HepG2 (cell line): ENCODE measurements around the gene CATSPERE. TPM values are rescaled to one million over a fixed set of nuclear protein-coding genes. Genes with fewer than 3 reads are reported as not detected.

Experiments
- ELK4 ChIP-seq: sonication (generic); formaldehyde crosslinking; IDR thresholded peaks from 2 replicates; pipeline ENCODE4 v1.9.0; 2021; ENCODE audit warnings: missing genetic modification reagents, borderline replicate concordance
- HMGXB3 ChIP-seq: sonication (generic); formaldehyde crosslinking; IDR thresholded peaks from 2 replicates; pipeline ENCODE4 v1.4.0; 2020; ENCODE audit warnings: missing genetic modification reagents, borderline replicate concordance
- POGK ChIP-seq: sonication (generic); formaldehyde crosslinking; conservative IDR thresholded peaks from 2 replicates; pipeline ENCODE4 v1.8.0; 2022; ENCODE audit warnings: mild to moderate bottlenecking, moderate library complexity, missing genetic modification reagents
- ZFP90 ChIP-seq: sonication (generic); formaldehyde crosslinking; IDR thresholded peaks from 2 replicates; pipeline ENCODE4 v1.8.0; 2022; ENCODE audit warnings: missing genetic modification reagents, mild to moderate bottlenecking, inconsistent platforms, borderline replicate concordance
- polyA plus RNA-seq, 8 experiments: library from polyadenylated mRNA; depleted of rRNA in 3 of 8; stranded (reverse) in 7 of 8; unstranded in 1 of 8; fragments of >200 nt; fragmentation: Illumina TruSeq in 4 of 8; extraction: Trizol in 4 of 8; gene quantifications; 2 replicates each; pipeline versions ENCODE4 v1.2.1 to v1.2.3, GENCODE V29; 2011 to 2016; ENCODE audit warnings: low read depth in 4 of 8, missing spikeins in 1 of 8, mixed read lengths in 1 of 8; ENCODE audit not compliant: insufficient read depth in 1 of 8
- total RNA-seq, 5 experiments: library from RNA; depleted of rRNA; stranded (reverse); fragments of >200 nt; fragmentation: Illumina TruSeq; extraction: Trizol; gene quantifications; 2 replicates each; pipeline ENCODE4 v1.2.3, GENCODE V29; 2016; ENCODE audit warnings: low read depth in 1 of 5

CATSPERE gene
- total and polyA plus RNA-seq, 2 of the 13 experiments (the other 11 are each of a cell fraction or from before 2014, with no cell fraction given), result 0.34 to 0.51 TPM

DNA sequence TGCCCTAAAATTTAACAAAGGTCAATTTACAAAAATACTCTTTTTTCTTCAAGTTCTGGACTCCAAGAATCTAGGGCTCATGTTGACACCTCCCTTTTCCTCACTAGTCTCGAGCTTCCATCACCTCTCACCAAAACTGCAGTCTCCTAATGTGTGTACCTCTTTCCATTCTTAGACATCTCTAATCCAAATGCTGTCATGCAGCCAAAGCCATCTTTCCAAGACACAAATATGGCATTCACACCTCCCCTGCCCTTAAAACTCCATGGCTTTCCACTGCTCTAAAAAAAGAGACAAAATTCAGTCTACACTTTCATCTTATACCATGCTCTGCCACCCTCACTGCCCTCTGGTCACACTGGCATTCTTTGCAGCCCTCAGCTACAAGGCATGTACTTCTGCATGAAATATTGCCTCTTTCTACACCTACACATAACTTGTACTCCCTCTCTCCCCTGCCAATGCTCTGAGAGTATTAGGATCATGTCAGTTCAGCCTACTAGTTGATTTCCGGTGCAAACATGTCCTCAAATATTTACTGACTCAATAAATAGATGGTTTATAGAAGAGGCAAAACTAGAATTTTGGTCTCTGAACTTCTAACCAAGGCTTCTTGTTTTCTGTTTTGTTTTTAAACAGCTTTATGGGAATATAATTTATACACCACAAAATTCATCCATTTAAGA is 36.3 kb upstream of the CATSPERE start (continued):
- no peak for TF ChIP-seq HMGXB3 (CRISPR knock-in tag)
- TF ChIP-seq ELK4 (CRISPR knock-in tag), result no peak
- TF ChIP-seq ZFP90, result no peak
- TF ChIP-seq POGK (CRISPR knock-in tag), result no peak
